Natural killer cell treated with Interleukin-12 subunit alpha and Interleukin-12 subunit beta and Interleukin-15 and Interleukin-18, amount 100 ng/mL, for 72 hours (primary cell): Measurements from ENCODE around the gene FAM234A. TPM values are rescaled to one million over a fixed set of nuclear protein-coding genes. Genes with fewer than 3 reads are reported as not detected.

ENCODE experiments used
- total RNA-seq, 2 donors: library from RNA; stranded (reverse); gene quantifications; one replicate each; pipeline ENCODE4 v1.2.3, GENCODE V29; 2022

The FAM234A gene
- total RNA-seq, 2 donors from 2014 or later: 10.5 to 13.0 TPM

Other genes starting within 250 kb of the FAM234A start
- 10 to 100 TPM; 39.8 to 84.7 TPM for gene POLR3K, start 181.2 kb upstream of the FAM234A start, total RNA-seq
- 10 to 100 TPM; 35.6 to 39.8 TPM for gene SNRNP25, start 181.0 kb upstream of the FAM234A start, total RNA-seq
- gene RHBDF1, start 162.2 kb upstream of the FAM234A start, total RNA-seq: 1 to 10 TPM in 1 of 2 donors, under 1 TPM in 1; 0.84 to 2.5 TPM
- 10 to 100 TPM; 39.9 to 43.8 TPM for gene MPG, start 156.6 kb upstream of the FAM234A start, total RNA-seq
- 10 to 100 TPM; 33.3 to 68.5 TPM for gene NPRL3, start 96.1 kb upstream of the FAM234A start, total RNA-seq
- not detected for gene HBZ, start 82.2 kb upstream of the FAM234A start, total RNA-seq
- gene HBM, start 68.8 kb upstream of the FAM234A start, total RNA-seq: not detected
- not detected for gene HBA2, start 61.9 kb upstream of the FAM234A start, total RNA-seq
- gene HBA1, start 58.1 kb upstream of the FAM234A start, total RNA-seq: 1 to 10 TPM in 1 of 2 donors, not detected in 1; 4.6 TPM
- not detected for gene HBQ1, start 54.4 kb upstream of the FAM234A start, total RNA-seq
- 100 to 1,000 TPM in 1 of 2 donors, 10 to 100 TPM in 1; 54.2 to 115 TPM for gene LUC7L, start 5.4 kb upstream of the FAM234A start, total RNA-seq
- gene RGS11, start 41.1 kb downstream of the FAM234A start, total RNA-seq: not detected
- gene ARHGDIG, start 45.8 kb downstream of the FAM234A start, total RNA-seq: not detected
- gene PDIA2, start 48.3 kb downstream of the FAM234A start, total RNA-seq: not detected
- 10 to 100 TPM; 20.1 to 29.1 TPM for gene AXIN1, start 117.9 kb downstream of the FAM234A start, total RNA-seq
- gene MRPL28, start 135.7 kb downstream of the FAM234A start, total RNA-seq: 10 to 100 TPM; 80.6 to 98.6 TPM
- 10 to 100 TPM; 39.4 to 46.8 TPM for gene PGAP6, start 147.2 kb downstream of the FAM234A start, total RNA-seq
- gene NME4, start 162.4 kb downstream of the FAM234A start, total RNA-seq: 1 to 10 TPM; 2.7 to 9.1 TPM
- gene DECR2, start 167.1 kb downstream of the FAM234A start, total RNA-seq: 10 to 100 TPM in 1 of 2 donors, 1 to 10 TPM in 1; 4.5 to 28.6 TPM
- 10 to 100 TPM; 21.9 to 53.4 TPM for gene RAB11FIP3, start 190.8 kb downstream of the FAM234A start, total RNA-seq